Neural cell (in vitro differentiated cells): ENCODE measurements around the gene HOXA4.

Experiments
- EZH2 ChIP-seq: fragments of 200-600, 300-800 bp; shearing (Covaris generic), sonication (generic); IDR thresholded peaks from 2 replicates; pipeline ENCODE4 v1.6.1; 2014; ENCODE audit warnings: antibody characterized with exemption, low read length, borderline replicate concordance, mild to moderate bottlenecking; ENCODE audit not compliant: insufficient read depth, poor library complexity, severe bottlenecking
- TF ChIP-seq, protein P1 (sequence below): fragments of 450-650 bp; IDR thresholded peaks from 2 replicates; pipeline ENCODE4 v1.5.1; 2014; ENCODE audit warnings: antibody characterized with exemption, mild to moderate bottlenecking, moderate library complexity; ENCODE audit not compliant: poor library complexity, severe bottlenecking

DNA sequence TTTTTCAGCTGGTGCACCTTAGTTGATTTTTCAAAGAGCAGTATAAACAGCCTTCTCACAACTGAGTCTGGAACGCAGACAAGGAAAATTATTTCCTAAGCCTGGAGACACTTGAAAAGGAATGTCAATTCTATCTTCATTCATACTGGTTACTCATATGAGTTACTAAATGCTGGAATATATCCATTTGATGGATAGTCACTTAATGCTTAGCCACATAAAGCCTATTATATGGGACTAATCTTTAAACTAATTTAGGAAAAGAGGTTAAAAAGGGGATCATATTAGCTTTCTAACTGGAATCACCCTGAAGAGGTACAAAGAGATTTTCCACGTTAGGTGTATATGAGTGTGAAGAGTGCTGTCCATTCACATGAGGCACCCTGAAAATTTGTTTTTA lies 1.7 kb upstream of the HOXA4 start:
- TF ChIP-seq, protein P1, sequence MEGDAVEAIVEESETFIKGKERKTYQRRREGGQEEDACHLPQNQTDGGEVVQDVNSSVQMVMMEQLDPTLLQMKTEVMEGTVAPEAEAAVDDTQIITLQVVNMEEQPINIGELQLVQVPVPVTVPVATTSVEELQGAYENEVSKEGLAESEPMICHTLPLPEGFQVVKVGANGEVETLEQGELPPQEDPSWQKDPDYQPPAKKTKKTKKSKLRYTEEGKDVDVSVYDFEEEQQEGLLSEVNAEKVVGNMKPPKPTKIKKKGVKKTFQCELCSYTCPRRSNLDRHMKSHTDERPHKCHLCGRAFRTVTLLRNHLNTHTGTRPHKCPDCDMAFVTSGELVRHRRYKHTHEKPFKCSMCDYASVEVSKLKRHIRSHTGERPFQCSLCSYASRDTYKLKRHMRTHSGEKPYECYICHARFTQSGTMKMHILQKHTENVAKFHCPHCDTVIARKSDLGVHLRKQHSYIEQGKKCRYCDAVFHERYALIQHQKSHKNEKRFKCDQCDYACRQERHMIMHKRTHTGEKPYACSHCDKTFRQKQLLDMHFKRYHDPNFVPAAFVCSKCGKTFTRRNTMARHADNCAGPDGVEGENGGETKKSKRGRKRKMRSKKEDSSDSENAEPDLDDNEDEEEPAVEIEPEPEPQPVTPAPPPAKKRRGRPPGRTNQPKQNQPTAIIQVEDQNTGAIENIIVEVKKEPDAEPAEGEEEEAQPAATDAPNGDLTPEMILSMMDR, result no peak
- no peak for TF ChIP-seq EZH2
